Measurements from ENCODE around the gene KIAA0513. TPM values are rescaled to one million over a fixed set of nuclear protein-coding genes. Genes with fewer than 3 reads are reported as not detected.

The KIAA0513 gene
- total RNA-seq, 1 donor from 2014 or later: 1.9 TPM

GRCh38 chr16:84986879-84987278, 40.7 kb upstream of the KIAA0513 start:
- no peak for TF ChIP-seq CTCF (IDR thresholded peaks at IDR 0.05; ENCODE audit: insufficient read depth, low read length, poor library complexity, severe bottlenecking)
- peaks cover 2% of the 10 kb centered on the region for H3K36me3 ChIP-seq (ENCODE audit: control insufficient read depth, insufficient read depth, low read length)
- H3K4me3 ChIP-seq (ENCODE audit: low read depth, low read length): no peak overlapping the region
- H3K27me3 ChIP-seq (ENCODE audit: control insufficient read depth, insufficient read depth, low read length): no peaks in the 10 kb centered on the region
- DNase-seq (ENCODE audit: low read depth): no peak

- H3K27me3 ChIP-seq (ENCODE audit: control insufficient read depth, insufficient read depth, low read length): no peaks in the 10 kb centered on the region
- no peak overlapping the region for H3K4me3 ChIP-seq (ENCODE audit: low read depth, low read length)
- DNase-seq (ENCODE audit: low read depth): no peak
- TF ChIP-seq CTCF (IDR thresholded peaks at IDR 0.05; ENCODE audit: insufficient read depth, low read length, poor library complexity, severe bottlenecking): no peak
- H3K36me3 ChIP-seq (ENCODE audit: control insufficient read depth, insufficient read depth, low read length): peaks cover 2% of the 10 kb centered on the region
Measured at GRCh38 chr16:84988328-84989080, 39.1 kb upstream of the KIAA0513 start.

- no peak for DNase-seq (ENCODE audit: low read depth)
- H3K4me3 ChIP-seq (ENCODE audit: low read depth, low read length): no peak overlapping the region
- no peaks in the 10 kb centered on the region for H3K27me3 ChIP-seq (ENCODE audit: control insufficient read depth, insufficient read depth, low read length)
- H3K36me3 ChIP-seq (ENCODE audit: control insufficient read depth, insufficient read depth, low read length): peaks cover 2% of the 10 kb centered on the region
- no peak for TF ChIP-seq CTCF (IDR thresholded peaks at IDR 0.05; ENCODE audit: insufficient read depth, low read length, poor library complexity, severe bottlenecking)
Measured at GRCh38 chr16:84989749-84990620, 37.6 kb upstream of the KIAA0513 start.

GRCh38 chr16:84990782-84991181, 36.8 kb upstream of the KIAA0513 start:
- DNase-seq (ENCODE audit: low read depth): no peak
- Histone ChIP-seq H3K27me3 (ENCODE audit: control insufficient read depth, insufficient read depth, low read length) (no peaks in the 10 kb centered on the region), H3K36me3 (ENCODE audit: control insufficient read depth, insufficient read depth, low read length) (peaks cover 2% of the 10 kb centered on the region), H3K4me3 (ENCODE audit: low read depth, low read length) (no peak overlapping the region)
- no peak for TF ChIP-seq CTCF (IDR thresholded peaks at IDR 0.05; ENCODE audit: insufficient read depth, low read length, poor library complexity, severe bottlenecking)

GRCh38 chr16:84992717-84993075, 34.9 kb upstream of the KIAA0513 start:
- Histone ChIP-seq H3K4me3 (ENCODE audit: low read depth, low read length) (no peak overlapping the region), H3K36me3 (ENCODE audit: control insufficient read depth, insufficient read depth, low read length) (peaks cover 2% of the 10 kb centered on the region), H3K27me3 (ENCODE audit: control insufficient read depth, insufficient read depth, low read length) (no peaks in the 10 kb centered on the region)
- TF ChIP-seq CTCF (IDR thresholded peaks at IDR 0.05; ENCODE audit: insufficient read depth, low read length, poor library complexity, severe bottlenecking): no peak
- no peak for DNase-seq (ENCODE audit: low read depth)

All from kidney epithelial cell (primary cell).